Activated CD4-positive, alpha-beta T cell treated with anti-CD3 and anti-CD28 coated beads, Interleukin-2, amount 50 U/mL, for 16 hours (primary cell): ENCODE results near the gene REEP6.

Experiments used
- DNase-seq: peaks from one replicate; pipeline ENCODE4 v3.0.0-alpha.2; 2020

Gene REEP6

DNA sequence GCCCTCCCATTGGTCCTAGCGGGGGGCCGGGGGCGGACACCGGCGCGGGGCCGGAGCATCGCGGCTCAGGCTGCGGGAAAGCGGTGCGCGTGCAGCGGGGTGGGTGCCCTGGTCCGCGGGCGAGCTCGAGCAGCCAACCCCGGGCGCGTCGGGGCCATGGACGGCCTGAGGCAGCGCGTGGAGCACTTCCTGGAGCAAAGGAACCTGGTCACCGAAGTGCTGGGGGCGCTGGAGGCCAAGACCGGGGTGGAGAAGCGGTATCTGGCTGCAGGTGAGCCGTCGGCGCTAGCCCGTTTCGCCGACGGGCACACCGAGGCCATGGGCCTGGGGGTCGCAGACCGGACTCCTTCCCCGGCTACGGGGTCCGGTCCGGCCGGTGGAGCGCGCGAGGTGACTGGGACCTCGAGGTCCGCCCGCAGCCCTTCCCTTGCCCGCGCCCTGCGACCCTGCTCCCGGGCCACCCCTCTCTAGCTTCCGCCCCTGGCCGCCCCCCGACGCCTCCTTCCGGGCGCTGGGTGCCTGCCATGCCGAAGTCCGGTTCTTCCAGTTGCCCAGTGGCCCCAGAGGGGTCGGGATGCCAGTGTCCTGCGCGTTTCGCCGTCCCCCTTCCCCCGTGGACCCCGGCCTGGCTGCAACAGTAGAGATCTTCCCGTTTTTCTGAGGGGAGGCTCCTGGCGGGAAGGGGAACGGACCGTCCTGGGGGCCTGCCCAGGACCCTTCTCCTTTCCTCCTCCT, at the start of gene REEP6:
TSS of gene REEP6 (plus strand) at position 68 of the 735 bp plus-strand sequence. CDS start at position 157, 89 bp downstream.
- DNase-seq: no peak

DNA sequence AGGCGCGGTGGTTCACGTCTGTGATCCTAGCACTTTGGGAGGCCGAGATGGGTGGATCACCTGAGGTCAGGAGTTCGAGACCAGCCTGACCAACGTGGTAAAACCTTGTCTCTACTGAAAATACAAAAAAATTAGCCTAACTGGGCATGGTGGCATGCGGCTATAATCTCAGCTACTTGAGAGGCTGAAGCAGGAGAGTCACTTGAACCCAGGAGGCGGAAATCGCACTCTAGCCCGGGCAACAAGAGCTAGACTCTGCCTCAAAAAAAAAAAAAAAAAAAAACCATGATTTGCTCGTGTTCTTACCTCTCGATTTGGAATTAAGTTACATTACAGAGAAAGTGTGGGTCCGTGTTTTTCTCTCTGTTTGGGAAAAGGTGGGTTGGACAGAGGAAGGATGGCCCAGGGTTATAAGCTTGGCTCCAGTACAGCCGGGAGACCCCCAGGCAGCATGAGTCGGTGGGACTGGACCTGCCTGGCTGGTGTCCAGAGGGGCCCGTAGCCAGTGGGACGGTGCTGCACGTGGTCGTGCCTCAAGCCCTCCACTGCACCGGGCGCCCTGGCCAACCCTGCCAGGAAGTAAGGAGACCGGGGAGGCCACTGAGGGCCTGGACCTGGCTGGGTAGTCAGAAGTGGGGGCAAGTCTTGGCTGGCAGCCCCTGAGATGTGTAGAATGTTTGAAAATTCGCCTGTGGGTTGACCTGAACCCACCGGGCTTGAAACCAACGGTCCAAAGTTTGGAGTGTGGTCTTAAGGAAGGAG, 49.1 kb upstream of the REEP6 start:
- no peak for DNase-seq

DNA sequence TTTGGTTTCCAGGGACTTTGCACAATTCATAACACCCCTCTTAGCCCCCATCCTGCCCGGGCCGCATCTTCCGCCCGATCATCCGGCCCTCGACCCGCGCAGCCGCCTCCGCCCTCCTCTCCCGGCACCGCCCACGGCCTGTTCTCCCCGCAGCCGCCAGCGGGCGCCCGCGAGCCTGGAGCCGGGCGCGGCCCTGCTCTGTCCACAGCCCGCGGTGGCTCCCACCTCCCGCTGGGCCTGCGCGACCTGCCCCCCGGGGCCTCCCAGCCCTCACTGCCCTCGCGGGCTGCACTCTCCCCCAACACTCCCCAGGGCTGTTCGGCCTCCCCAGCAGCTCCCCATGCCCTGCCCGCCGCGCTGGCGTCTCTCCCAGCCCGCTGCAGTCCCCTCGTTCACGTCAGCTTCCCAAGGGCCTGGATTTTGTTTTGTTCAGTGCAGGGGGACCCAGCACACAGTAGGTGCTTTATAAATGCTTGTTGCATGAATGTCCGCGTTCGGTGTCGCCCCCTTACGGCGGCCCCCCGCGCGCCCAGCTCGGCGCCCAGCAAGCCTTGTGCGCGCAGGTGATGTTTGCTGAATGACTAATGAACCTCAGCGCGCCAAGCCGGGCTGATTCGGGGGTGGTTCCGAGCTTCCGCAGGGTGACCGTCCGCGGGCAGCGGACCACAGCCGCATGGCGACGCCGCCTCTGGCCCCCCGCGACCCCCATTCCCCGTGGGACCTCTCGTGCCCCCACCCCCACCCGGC, 45.6 kb upstream of the REEP6 start:
- DNase-seq: peak; percentile 83

DNA sequence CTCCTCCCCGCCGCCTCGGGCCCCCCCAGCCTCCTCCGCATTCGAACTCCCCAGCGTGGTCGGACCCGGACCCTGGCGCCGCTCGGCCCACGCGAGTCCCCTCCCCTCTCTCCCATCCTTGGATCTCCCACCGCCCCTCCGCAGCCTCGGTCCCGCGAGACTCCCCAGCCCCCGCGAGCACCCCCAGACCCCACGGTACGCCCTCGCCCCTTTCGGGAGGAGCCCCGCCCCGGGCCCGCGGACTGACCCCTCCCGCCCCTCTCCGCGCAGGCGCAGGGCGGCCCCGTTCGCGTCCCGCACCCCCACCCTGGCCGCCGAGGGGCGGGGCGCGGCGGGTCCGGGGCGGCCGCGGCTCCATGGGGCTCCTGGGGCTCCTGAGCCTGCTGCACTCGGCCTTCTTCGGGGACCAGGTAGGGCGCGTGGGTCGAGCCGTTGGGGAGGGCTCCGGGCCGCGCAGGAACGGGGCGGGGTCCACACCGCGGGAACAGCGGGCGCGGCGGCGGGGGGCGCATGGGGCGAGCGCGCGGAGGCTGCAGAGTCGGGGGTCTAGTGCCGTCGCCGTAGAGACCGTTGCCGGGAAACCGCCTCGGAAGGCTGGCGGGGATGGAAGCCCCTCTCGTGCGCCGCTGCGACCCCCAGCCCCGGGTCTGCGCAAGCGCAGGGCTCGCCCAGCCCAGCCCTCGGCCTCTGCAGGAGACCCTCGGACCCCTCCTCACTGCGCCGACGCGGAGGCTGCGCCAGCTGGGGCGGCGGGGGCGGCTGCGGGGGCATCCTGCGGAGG, 44.9 kb upstream of the REEP6 start:
- no peak for DNase-seq

DNA sequence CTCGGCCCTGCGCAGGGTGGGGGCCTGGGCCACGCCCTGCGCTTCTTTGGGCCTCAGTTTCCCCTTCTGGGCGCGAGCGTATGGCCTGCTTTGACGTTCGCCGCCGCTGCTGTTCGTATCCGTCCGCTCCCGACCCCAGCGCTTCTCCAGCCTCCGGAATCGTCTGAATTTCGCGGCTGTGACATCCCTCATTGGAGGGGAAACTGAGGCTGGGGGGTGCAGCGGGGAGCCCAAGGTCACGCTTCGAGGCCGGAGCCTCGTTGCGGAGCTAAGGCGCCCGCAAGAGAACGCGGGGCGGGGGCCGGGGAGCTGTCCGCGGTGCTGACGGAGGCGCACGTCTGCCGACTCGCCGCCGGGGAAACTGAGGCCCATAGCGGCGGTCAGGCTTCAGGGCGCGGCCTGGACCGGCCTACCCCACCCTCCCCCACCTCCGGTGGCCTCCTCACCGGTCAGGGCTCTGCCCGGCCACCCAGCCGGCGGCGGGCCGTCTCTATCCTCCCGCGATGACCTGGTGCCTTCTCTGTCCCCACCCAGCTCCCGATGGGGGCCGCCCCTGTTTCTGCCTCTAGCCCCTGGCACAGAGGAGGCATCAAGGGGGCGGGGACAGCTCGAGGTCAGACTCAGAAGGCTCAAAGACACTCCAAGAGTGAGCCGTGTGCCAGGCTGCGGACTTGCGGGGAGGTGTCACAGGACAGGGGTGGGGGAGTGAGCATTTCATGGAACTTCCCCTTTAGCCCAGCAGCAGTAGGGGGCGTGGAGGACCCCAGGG, 44.1 kb upstream of the REEP6 start:
- DNase-seq: no peak

DNA sequence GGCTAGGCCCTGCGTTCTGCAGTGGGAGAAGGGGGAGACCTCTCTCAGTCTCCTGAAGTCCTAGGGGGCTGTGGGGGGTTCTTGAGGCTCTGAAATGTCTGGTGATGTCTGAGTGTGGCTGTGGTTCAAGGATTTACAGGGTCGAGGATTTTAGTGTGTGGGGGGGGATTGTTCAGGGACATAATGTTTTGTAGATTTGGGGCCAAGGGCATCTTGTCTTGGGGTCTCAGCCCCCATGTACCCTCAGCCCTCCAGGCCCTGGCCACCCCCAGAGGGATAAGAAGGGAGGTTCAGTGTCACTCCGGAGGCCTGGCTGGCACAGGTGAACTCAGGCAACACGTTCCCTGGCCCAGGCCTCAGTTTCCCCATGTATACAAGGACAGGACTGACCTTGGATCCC, 43.5 kb upstream of the REEP6 start:
- no peak for DNase-seq

DNA sequence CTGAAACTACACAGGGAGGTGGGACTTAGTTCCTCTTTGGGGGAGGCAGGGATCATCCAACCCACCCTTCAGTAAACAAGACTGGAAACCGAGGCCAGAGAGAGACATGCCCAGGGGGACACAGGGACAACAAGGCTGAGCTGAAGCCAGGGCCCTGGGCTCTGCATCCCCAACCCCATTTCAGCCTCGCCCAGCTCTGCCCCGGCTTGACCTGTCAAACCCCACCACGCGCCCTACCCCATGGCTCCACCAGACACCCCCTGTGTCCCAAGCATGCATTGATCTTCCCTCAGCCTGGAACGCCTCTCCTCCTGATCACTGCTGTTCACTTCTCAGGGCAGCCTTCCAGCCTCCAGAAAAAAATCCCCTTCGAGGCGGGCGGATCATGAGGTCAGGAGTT, 43.0 kb upstream of the REEP6 start:
- DNase-seq: no peak

DNA sequence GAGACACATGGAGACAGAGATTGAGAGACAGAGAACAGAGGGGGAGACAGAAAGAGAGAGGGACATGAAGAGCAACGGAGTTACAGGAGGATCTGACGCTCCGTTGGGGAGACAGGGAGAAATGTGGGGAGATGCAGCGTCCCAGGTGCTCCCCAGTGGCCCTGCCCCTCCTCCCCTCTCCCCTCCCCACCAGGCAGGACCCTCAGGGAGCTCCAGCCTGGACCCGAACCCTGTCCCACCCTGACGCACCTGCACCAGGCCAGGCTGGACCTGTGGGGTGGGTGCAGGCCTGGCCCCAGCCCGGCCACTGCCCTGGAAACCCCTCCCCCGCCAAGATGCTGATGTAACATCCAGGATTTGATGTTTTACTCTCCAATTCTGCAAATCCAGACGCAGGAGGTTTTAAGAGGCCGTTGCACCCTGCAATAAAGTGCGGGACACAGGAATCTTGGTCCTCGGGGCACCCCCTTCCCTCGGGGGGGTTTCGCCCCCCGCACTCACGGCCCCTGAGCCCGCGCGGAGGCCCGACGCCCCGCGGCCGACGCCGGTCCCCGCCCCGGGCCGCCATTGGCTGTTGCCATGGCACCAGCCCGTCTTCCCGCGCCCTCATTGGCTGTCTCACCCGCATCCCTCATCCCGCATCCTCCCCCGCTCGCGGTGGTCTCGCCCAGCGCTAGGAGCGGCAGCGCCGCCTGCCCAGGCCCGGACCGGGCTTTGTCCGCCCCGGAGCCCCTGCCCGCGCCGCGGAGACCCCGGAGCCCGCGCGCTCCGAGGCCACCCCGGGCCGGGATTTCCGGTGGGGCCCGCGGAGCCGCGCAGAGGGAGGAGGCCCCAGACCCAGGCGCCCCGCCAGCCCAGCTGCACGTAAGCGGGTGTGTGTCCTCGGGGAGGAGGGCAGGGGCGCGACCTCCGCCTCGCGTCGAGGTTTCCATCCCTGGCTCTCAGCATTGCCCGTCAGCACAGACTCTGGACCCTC, 41.2 kb upstream of the REEP6 start, which contains the start of gene APC2:
TSS of gene APC2 (plus strand) at position 655 of the 976 bp plus-strand sequence. CDS start 2,881 bp downstream, outside the sequence.
- DNase-seq: no peak

DNA sequence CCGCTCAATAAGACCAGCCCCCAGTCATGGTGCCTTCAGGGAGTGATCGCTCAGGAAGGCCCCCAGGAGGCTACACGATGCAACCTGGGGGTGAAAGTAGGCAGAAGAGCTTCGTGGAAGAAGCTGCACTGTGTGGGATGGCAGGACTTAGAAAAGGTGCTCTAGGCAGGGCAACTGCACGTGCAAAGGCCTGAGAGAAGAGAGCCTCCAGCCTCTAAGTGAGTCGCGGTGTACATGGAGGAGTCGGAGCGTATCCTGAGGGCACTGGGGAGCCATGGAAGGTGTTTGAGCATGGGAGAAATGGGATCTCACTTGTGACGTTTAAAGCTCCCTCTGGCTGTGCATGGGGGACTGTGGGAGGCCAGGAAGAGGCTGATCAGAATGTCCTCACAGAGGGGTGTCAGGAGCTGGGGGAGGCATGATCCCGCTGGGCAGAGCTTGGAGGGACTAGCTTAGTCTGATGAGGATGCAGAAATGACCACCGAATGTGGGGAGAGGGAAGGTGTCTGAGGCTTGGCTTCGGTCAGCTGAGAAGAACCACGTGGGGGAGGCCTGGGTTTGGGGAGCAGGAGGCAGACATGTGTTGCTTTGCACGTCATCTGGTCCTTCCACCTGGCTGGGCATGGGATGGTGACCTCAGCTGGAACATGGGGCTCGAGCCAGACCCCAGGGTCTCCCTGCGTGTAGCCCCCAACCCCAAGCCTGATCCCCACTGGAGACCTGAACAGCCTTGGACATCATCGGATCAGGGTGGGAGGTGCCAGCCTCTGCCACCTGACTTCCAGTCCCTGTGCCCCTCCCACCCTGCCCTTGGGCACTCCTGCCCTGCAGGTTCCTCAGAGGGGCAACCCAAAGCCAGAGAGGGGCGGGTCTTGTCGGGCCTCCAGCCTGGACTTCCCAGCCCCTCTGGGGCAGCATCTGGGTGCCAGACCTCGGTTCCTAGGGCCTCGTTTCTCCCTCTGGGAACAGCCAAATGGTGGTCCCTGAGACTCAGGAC, 39.9 kb upstream of the REEP6 start:
- DNase-seq: no peak

DNA sequence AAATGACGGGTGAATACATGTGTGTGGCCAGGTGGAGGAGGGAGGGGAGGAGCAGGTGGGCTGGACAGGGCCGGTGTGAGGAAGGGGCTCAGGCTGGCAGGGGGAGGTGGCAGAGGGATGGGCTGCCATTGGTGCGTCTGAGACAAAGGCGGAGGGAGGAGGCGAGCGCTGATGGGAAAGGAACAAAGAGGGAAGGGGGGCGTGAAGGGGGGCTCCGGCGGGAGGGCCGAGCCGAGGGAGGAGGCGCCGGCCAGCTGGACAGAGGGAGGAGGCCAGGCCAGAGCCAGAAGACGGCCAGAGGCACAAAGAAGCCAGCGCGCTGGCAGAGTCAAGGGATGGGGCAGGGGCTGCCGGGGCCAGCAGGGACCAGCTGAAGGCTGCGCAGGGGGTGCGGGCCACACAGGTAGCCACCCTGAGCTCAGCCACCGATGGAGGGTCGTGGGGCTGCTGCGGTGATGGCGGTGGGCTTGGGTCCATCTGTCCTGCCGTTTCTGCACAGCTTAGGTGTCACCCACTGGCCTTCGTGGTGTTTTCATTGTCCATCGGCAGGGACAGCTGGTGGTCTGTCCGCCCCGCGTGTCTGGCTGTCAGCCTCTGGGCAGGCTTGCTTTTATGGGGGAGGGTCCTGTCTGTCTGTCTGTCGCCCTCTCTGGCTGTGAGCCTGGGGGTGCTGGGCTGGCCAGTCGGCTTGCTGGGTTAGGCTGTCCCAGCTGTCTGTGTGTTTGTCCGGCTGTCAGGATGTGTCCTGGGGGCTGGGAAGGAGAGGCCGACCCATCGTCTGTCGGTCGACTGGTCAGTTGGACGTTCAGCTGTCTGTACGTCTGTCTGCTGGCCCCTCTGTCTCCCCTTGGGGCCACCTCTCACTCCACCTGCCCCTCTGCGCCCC, 38.8 kb upstream of the REEP6 start:
- DNase-seq: no peak

DNA sequence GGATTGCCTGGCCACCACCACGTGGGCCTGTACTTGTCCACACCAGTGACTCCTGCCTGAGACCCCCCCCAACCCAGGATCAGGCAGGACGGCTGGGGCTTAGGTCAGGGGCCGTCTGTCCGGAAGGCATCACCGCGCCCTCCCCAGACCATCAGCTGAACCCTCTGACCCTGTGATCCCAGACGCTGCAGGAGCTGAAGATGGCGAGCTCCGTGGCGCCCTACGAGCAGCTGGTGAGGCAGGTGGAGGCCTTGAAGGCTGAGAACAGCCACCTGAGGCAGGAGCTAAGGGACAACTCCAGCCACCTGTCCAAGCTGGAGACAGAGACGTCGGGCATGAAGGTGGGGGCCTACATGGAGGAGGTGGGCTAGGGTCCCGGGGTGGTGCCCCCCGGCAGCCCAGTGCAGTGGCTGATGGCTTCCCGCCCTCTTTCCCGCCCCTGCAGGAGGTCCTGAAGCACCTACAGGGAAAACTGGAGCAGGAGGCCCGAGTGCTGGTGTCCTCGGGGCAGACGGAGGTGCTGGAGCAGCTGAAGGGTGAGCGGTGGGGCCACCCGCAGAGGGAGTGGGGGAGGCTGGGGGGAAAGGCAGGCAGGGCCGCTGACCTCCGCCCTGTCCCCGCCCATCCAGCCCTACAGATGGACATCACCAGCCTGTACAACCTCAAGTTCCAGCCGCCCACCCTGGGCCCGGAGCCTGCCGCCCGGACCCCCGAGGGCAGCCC, 38.0 kb upstream of the REEP6 start:
- DNase-seq: no peak

DNA sequence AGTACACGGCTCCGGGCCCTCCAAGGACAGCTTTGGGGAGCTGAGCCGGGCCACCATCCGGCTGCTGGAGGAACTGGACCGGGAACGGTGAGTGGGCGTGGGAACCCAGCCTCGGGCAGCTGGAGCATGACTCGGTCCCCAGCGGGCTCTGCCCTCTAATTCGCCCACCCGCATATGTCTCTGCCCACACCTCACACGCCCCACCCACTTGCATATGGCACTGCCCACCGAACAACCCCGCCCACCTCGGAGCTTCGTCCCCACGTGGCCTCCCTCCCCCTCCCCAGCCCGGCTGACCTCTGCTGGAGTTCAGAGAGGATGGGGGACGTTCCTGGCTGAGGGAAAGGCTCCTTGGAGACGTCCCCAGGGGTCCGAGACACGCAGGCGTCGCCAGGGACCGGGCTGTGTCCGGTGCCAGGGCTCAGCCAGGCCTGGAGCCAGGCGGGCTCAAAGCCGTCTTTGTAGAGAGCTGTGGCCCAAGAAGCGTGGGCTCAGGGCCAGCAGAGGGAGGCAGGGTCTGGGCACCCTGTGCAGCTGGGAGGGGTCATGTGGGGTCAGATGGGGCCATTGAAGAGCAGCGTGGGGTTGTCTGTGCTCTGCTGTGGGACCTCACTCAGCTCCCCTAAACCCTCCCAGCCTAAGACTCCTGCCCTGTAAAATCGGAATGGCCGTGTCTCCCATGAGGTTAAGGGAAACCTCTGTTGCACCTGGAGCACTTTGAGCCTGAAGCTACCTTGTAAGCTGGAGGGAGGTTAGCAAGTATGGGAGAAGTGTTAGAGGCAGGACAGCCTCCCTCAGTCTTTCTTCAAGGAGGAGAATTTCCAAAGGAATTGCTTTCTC, 37.2 kb upstream of the REEP6 start:
- no peak for DNase-seq

DNA sequence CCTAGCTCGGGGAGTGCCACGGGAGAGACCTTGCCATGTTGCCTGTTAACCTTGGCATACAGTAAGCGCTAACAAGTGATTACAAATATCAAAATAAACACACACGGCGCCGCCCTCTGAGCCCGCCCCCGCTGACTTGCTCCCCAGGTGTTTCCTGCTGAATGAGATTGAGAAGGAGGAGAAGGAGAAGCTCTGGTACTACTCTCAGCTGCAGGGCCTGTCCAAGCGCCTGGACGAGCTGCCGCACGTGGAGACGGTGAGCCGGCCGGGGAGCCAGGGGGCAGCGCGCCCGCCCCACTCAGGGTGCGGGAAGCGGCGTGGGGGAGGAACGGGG, 36.0 kb upstream of the REEP6 start:
- no peak for DNase-seq

DNA sequence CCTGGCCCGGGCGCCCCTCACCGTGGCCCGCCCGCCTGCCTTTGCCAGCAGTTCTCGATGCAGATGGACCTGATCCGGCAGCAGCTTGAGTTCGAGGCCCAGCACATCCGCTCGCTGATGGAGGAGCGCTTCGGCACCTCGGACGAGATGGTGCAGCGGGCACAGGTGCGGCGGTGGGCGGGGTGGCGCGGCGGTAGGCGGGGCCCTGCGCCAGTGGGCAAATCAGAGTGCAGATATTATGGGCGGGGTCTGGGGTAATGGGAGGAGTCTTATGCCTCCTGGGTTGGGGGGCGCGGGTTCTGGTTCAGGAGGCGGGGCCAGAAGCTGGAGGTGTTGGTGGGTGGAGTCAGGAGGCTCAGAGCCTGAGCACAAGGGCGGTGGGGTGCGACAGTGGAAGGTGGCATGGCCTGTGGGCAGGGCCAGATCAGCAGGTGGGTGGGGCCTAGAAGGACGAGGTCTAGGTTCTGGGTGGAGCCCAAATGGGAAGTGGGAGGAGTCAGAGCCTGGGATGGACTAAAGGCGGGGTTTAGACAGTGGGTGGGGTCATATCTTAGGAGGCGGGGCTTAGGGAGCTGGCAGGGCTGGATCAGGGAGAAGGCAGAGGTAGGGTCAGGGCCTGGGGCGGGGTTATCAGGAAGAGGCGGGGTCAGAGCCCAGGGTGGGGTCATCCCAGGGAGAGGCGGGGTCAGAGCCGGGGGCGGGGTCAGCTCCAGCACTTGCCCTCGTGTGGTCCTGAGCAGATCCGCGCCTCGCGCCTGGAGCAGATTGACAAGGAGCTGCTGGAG, 35.5 kb upstream of the REEP6 start:
- DNase-seq: peak; percentile 81

DNA sequence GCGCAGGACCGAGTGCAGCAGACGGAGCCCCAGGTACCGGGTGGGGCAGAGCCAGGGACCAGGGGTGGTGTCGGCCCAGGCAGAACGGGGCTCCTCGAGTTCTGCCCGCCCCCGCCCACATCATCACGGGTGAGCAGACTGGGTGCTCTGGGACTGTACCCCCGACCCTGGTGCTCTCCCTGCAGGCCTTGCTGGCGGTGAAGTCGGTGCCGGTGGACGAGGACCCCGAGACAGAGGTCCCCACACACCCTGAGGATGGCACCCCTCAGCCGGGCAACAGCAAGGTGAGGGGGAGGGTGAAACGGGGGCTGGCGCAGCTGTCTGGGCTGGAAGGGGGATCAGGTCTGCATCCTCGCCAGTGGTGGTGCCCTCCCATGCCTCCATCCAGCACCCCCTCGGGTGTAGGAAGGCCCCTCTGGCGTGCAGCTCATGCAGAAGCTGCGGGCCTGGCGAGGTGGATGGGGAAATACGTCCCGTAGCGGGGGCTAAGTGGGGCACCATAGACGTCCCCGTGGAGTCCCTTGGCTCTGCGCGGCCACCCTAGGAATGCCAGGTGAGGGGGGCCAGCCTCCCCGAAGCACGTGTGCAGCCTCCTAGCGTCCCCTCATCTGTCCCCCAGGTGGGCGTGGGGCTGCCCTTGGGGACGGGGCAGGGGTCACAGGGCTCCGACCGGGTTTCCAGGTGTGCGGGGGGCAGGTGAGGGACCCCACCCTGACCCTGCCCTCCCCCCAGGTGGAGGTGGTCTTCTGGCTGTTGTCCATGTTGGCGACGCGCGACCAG, 34.7 kb upstream of the REEP6 start:
- DNase-seq: no peak
